GM12875 (cell line): ENCODE results near the gene MN1.

Experiments used
- H3K4me3 ChIP-seq: one replicate; pipeline ENCODE4 v1.5.1; 2011; ENCODE audit warnings: low read depth, low read length, control low read depth
- CTCF ChIP-seq: IDR thresholded peaks from 2 replicates; pipeline ENCODE4 v1.5.1; 2011; ENCODE audit warnings: low read depth, mild to moderate bottlenecking, control low read depth, inconsistent platforms, low read length, moderate library complexity, borderline replicate concordance; ENCODE audit not compliant: insufficient read depth

Gene MN1

GRCh38 chr22:27768027-27768653, 33.4 kb downstream of the MN1 start:
- TF ChIP-seq CTCF: no peak

DNA sequence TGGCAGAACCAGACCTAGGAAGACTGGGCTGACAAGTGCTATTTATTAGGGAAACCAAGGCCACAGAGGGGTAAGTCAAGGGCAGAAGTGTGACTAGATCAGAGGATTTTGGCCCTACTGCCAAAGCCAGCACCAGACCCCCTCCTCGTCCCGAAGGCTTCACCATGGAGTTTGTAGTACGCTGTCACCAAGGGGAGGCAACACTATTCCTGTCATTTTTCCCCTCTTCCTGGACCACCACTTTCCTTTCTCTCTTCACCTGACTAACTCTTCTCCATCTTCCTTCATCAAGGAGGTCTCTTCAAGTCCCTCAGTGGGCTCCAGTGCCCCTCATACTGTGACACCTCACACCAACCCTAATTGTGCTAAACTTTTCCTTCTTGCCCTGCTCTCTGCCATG, 34.9 kb downstream of the MN1 start:
- no peak for TF ChIP-seq CTCF
- no peak overlapping the region for H3K4me3 ChIP-seq

More at GRCh38 chr22:27768027-27768653, 33.4 kb downstream of the MN1 start:
- H3K4me3 ChIP-seq: no peak overlapping the region

DNA sequence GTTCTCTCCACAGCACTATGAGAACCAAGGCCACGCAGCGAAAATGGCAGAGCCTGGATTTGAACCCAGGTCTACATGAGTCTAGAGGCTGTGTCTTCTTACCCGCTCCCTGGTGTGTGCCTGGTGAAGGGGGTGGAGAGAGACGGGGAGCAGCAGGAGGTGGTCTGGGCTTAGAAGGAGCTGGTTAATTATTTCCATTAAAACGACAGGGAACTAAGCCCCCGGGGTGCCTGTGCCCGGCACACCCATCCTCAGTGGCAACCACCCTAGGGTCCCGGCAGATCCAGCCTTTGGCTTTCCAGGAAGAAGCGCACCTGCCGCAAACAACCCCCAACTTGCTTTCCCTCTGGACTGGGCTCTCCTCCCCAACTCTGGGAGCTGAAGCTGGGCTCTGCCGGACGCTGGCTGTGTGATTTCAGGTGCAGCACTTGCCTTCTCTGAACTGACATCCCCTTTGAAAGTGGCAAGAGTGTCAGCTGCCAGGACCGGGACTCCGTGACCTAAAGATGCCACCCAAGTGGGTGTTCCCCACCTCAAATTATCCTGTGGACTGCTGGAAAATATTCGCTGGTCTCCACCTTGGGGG, 35.8 kb downstream of the MN1 start:
- TF ChIP-seq CTCF: no peak
- H3K4me3 ChIP-seq: no peak overlapping the region

DNA sequence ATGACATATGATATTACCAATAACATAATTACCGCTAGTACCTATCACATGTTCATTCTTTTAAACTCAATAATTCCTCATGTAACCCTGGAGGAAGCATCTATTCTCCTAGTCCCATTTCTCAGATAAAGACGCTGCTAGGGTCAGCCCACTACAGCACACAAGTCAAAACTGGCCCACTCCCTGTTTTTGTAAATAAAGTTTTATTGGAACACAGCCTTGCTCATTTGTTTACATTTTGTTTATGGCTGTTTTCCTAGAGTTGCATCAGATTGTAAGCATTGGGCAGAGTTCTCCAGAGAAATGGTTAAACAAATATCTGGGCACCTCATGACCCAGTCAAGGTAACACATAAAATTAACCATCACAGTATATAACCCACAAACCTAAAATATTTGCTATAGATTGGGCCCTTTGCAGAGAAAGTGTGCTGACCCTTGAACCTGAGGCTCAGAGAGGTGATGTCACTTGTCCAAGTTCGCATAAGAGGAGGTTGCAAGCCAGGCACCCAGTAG, 36.8 kb downstream of the MN1 start:
- no peak overlapping the region for H3K4me3 ChIP-seq
- no peak for TF ChIP-seq CTCF

DNA sequence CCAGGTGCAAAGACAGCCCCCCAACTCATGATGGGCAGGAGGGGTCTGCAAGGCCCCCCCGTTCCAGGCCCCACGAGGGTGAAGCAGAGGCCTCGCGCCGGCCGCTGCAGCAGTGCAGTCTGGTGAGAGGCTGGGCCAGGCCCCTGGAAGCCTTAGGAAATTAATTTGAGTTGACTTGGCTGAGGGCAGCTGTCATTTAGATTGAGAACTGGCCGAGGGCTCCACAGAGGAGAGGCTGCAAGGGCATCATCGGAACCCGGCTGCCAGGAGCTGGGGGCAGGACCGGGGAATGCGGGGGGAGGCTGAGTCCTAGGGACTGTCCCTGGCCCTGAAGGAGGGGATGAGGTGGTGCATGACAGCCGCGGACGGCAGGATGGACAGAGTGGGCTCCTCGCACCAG, 39.9 kb downstream of the MN1 start:
- no peak for TF ChIP-seq CTCF
- H3K4me3 ChIP-seq: no peak overlapping the region

DNA sequence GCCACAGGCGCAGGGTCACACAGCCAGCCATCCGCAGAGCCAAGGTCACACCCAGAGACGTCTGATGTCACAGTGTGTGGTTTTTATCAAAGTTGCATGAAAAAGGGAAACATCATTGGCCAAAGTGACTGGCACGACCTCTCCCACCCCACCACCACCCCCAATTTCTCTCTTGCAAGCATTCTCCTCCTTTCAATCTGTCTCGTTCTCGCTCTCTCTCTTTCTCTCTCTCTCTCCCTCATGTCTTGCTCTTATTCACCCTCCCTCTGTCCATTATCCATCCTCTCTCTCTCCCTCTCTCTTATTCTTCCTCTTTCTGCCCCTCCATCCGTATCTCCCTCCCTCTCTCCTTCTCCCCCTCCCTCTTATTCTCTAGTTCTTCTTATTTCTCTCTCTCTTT, 40.6 kb downstream of the MN1 start:
- TF ChIP-seq CTCF: no peak
- H3K4me3 ChIP-seq: no peak overlapping the region

- no peak for TF ChIP-seq CTCF
- no peak overlapping the region for H3K4me3 ChIP-seq
These were observed 41.1 kb downstream of the MN1 start for GRCh38 chr22:27760474-27760873.
